DND-41 (cell line): ENCODE measurements around the gene RNPEP.

ENCODE experiments used
- ATAC-seq: fragments of 200-7000 bp; cut with Tn5 transposase; 3 replicates; pipeline ENCODE4 v1.9.1; 2021; ENCODE audit warnings: low read depth; ENCODE audit not compliant: insufficient read depth
- DNase-seq: peaks from one replicate; pipeline ENCODE4 v3.0.0-alpha.2; 2020
- H2AFZ ChIP-seq: 2 replicates; pipeline ENCODE4 v1.6.0; 2012; ENCODE audit warnings: low read depth, low read length
- H3K27ac ChIP-seq: 2 replicates; pipeline ENCODE4 v1.5.1; 2012; ENCODE audit warnings: low read length, inconsistent platforms
- H3K27me3 ChIP-seq: fragments of 200-600 bp; sonication (generic); 2 replicates; pipeline ENCODE4 v1.6.0; 2012; ENCODE audit warnings: low read length, mild to moderate bottlenecking, inconsistent platforms; ENCODE audit not compliant: insufficient read depth, poor library complexity
- H3K36me3 ChIP-seq: 2 replicates; pipeline ENCODE4 v1.5.1; 2012; ENCODE audit warnings: low read length, inconsistent platforms; ENCODE audit not compliant: insufficient read depth
- H3K4me1 ChIP-seq: 2 replicates; pipeline ENCODE4 v1.5.1; 2012; ENCODE audit warnings: mild to moderate bottlenecking, low read length; ENCODE audit not compliant: insufficient read depth
- H3K4me2 ChIP-seq: 2 replicates; pipeline ENCODE4 v1.6.0; 2012; ENCODE audit warnings: mild to moderate bottlenecking, moderate library complexity, low read length, inconsistent platforms; ENCODE audit not compliant: insufficient read depth
- H3K4me3 ChIP-seq, 2 experiments: fragments of 200-600 bp in 1 of 2; shearing (Covaris generic) in 1 of 2; 2 replicates each; pipeline ENCODE4 v1.5.1; 2012 to 2016; ENCODE audit warnings: inconsistent platforms in 2 of 2, low read length in 2 of 2, mild to moderate bottlenecking in 2 of 2, low read depth in 1 of 2, moderate library complexity in 1 of 2
- H3K79me2 ChIP-seq: 2 replicates; pipeline ENCODE4 v1.6.0; 2012; ENCODE audit warnings: low read length, inconsistent platforms; ENCODE audit not compliant: insufficient read depth
- H3K9ac ChIP-seq: 2 replicates; pipeline ENCODE4 v1.6.0; 2012; ENCODE audit warnings: low read depth, mild to moderate bottlenecking, inconsistent platforms, low read length, moderate library complexity
- H3K9me3 ChIP-seq: 2 replicates; pipeline ENCODE4 v1.5.1; 2012; ENCODE audit warnings: low read length, moderate library complexity, mild to moderate bottlenecking, inconsistent platforms; ENCODE audit not compliant: insufficient read depth, severe bottlenecking
- H4K20me1 ChIP-seq: 2 replicates; pipeline ENCODE4 v1.6.0; 2012; ENCODE audit warnings: low read length; ENCODE audit not compliant: insufficient read depth
- EZH2 ChIP-seq: IDR thresholded peaks from 3 replicates; pipeline ENCODE4 v1.6.1; 2012; ENCODE audit warnings: borderline replicate concordance, low read depth, mild to moderate bottlenecking, moderate library complexity, low read length, inconsistent platforms; ENCODE audit not compliant: severe bottlenecking
- TF ChIP-seq, protein P1 (sequence below): IDR thresholded peaks from 2 replicates; pipeline ENCODE4 v1.5.1; 2012; ENCODE audit warnings: borderline replicate concordance, low read length, moderate library complexity, mild to moderate bottlenecking; ENCODE audit not compliant: poor library complexity, severe bottlenecking; ENCODE audit errors: extremely low read depth

RNPEP gene

DNA sequence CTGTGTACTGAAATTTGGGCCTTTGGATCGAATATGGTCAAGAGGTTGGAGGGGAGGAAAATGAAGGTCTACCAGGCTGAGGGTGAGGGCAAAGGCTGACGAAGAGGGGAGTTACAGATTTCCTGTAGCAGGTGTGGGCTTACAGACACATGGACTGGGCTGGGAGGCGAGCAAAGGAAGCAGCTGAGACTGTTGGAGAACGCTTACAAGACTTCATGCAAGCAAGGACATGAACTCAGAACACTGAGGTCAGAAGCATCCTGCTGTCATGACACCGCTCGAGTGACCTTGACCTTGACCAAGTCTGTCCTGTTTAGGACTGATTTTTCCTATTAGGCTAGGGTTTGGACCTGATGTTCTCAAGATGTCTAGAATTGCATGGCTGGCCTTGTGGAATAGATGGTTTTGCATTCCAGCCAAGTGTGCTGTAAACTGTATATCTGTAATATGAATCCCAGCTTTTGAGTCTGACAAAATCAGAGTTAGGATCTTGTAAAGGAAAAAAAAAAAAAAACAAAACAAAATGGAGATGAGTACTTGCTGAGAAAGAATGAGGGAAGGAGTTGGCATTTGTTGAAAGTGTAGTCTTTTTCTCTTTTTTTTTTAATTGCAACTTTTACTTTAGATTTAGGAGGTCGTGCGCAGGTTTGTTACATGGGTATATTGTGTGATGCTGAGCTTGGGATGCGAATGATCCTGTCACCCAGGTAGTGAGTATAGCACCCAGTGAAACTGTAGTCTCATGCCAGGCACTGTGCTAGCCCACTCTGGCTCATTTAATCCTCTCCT, 33.8 kb downstream of the RNPEP start:
- Histone ChIP-seq H3K9ac (no peak overlapping the region), H3K27me3 (peaks cover 5% of the 10 kb centered on the region), H3K79me2 (no peaks in the 10 kb centered on the region), H2AFZ (no peak overlapping the region), H4K20me1 (no peaks in the 10 kb centered on the region), H3K36me3 (no peaks in the 10 kb centered on the region), H3K4me2 (no peak overlapping the region), H3K27ac (no peak overlapping the region), H3K4me3 (no peak overlapping the region), H3K9me3 (no peaks in the 10 kb centered on the region), H3K4me1 (no peaks in the 10 kb centered on the region)
- TF ChIP-seq, protein P1, sequence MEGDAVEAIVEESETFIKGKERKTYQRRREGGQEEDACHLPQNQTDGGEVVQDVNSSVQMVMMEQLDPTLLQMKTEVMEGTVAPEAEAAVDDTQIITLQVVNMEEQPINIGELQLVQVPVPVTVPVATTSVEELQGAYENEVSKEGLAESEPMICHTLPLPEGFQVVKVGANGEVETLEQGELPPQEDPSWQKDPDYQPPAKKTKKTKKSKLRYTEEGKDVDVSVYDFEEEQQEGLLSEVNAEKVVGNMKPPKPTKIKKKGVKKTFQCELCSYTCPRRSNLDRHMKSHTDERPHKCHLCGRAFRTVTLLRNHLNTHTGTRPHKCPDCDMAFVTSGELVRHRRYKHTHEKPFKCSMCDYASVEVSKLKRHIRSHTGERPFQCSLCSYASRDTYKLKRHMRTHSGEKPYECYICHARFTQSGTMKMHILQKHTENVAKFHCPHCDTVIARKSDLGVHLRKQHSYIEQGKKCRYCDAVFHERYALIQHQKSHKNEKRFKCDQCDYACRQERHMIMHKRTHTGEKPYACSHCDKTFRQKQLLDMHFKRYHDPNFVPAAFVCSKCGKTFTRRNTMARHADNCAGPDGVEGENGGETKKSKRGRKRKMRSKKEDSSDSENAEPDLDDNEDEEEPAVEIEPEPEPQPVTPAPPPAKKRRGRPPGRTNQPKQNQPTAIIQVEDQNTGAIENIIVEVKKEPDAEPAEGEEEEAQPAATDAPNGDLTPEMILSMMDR, result no peak
- TF ChIP-seq EZH2, result no peak
- DNase-seq (no peak), ATAC-seq (no peak)

DNA sequence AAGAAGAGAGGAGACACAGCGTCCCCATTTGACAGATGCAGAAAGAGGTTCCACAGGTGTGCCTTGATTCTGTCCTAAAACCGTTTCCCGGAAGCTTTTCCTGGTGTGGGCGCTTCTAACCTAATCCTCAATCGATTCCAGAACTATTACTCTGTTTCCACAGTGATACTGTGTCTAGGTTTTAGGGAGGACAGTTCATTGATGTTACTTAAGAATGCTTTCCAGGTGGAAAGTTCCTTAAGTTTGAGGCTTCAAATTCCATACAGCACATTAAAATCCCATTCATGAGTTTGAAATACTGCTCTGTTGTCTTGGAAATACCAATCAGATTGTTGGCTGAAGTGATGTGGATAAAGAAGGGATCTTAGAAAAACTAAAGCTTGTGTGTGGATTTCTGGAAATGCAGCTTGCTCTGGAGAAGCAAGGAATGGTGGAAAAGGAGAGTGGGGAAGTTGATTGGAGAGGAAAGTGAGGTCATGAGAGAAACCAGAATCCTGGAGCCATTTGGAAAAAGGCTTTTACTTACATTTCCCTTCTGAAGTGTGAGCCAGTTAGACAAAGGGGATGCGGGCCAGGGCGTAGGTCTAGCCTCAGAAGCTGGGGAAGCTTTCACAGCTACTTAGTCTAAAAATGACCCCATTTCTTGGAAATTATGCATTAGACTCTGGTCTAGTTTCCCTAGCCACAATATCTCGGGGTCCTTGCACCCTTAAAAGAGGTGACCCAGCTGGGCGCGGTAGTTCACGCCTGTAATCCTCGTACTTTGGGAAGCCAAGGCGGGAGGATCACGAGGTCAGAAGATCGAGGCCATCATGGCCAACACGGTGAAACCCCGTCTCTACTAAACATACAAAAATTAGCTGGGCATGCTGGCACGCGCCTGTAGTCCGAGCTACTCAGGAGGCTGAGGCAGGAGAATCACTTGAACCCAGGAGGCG, 34.6 kb downstream of the RNPEP start:
- H3K36me3 ChIP-seq, result no peaks in the 10 kb centered on the region
- no peaks in the 10 kb centered on the region for H4K20me1 ChIP-seq
- no peaks in the 10 kb centered on the region for H3K9me3 ChIP-seq
- peaks cover 5% of the 10 kb centered on the region for H3K27me3 ChIP-seq
- DNase-seq (no peak), ATAC-seq (no peak)
- H3K79me2 ChIP-seq, result no peaks in the 10 kb centered on the region
- no peaks in the 10 kb centered on the region for H3K4me1 ChIP-seq
- no peak overlapping the region for H3K4me2 ChIP-seq
- H3K4me3 ChIP-seq, result no peak overlapping the region
- H3K27ac ChIP-seq, result no peak overlapping the region
- no peak overlapping the region for H2AFZ ChIP-seq
- no peak for TF ChIP-seq EZH2
- TF ChIP-seq, protein P1, result no peak
- H3K9ac ChIP-seq, result no peak overlapping the region

DNA sequence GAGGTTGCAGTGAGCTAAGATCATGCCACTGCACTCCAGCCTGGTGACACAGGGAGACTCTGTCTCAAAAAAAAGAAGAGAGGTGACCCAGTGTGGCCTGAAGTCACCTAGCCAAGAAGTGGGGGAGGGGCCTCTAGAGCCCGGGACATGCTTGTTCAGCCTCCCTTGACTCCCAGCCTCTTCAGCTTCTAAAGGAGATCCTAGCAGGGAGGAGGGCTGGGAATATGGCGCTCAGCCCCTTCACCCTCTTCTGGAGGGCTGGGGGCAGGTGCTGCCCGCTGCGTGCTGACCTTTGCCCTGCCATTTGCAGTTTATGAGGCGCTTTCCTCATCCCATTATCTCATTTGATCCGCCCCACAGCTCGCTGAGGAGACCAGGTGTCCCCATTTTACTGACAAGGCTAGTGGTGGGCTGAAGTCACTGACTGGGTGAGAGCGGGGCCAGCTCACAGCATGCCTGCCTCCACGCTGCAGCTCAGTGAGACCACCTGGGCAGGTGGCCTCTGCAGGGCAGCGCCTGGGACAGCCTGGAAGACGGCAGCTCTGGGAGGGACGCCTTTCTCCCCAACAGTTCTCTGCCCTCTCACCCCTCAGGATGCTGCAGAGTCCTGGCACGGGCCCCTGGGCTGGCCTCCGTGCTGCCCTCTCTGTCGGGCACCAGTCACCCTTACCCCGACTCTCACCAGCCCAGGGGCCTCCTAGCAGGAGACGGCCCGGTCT, 35.5 kb downstream of the RNPEP start:
- Histone ChIP-seq H3K27me3 (peaks cover 6% of the 10 kb centered on the region), H4K20me1 (no peaks in the 10 kb centered on the region), H3K4me1 (no peaks in the 10 kb centered on the region), H3K36me3 (no peaks in the 10 kb centered on the region), H3K9ac (no peak overlapping the region), H3K79me2 (no peaks in the 10 kb centered on the region), H2AFZ (no peak overlapping the region), H3K4me3 (no peak overlapping the region), H3K9me3 (no peaks in the 10 kb centered on the region), H3K4me2 (no peak overlapping the region), H3K27ac (no peak overlapping the region)
- ATAC-seq (no peak), DNase-seq (no peak)
- no peak for TF ChIP-seq EZH2
- TF ChIP-seq, protein P1, result no peak
